T47D (cell line): ENCODE data around the gene PTX4.
A peak's percentile ranks its signal among the peaks of the same experiment; 100 is the strongest.
"Not testable (repeated sequence)": the region's sequence is repeated elsewhere in the genome, so short reads cannot be mapped to it uniquely, and the experiment has no call there.

Experiments used
- DNase-seq, 2 experiments: peaks; one replicate each; pipeline versions ENCODE4 v3.0.0 to v3.0.0-alpha.2; 2011 to 2012; ENCODE audit warnings: low read depth in 1 of 2, low spot score in 1 of 2
- JUND ChIP-seq: IDR thresholded peaks from 2 replicates; pipeline ENCODE4 v1.6.1; 2012; ENCODE audit warnings: low read depth
- in situ Hi-C: cut with HindIII; loops from 2 replicates; pipeline ENCODE4 v1.10.0; 2016; ENCODE audit warnings: low sequenced_read_pairs, low pct_unique_long_range_greater_than_20kb

Gene PTX4

DNA sequence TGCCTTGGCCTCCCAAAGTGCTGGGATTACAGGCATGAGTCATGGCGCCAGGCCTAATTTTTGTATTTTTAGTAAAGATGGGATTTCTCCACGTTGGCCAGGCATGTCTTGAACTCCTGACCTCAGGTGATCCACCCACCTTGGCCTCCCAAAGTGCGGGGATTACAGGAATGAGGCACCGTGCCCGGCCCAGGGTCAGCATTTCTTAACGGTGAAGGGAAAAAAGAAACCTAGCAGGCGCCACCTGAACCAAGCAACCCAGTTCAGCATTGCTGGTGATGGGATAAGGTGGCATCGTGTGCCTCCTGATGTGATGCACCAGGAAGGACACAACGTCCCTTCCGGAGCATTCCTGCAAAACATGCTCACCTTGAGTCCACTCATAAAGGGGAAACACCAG, 11.7 kb downstream of the PTX4 start:
- in situ Hi-C loops = no loop called here
- no peak for TF ChIP-seq JUND
- no peak for DNase-seq

DNA sequence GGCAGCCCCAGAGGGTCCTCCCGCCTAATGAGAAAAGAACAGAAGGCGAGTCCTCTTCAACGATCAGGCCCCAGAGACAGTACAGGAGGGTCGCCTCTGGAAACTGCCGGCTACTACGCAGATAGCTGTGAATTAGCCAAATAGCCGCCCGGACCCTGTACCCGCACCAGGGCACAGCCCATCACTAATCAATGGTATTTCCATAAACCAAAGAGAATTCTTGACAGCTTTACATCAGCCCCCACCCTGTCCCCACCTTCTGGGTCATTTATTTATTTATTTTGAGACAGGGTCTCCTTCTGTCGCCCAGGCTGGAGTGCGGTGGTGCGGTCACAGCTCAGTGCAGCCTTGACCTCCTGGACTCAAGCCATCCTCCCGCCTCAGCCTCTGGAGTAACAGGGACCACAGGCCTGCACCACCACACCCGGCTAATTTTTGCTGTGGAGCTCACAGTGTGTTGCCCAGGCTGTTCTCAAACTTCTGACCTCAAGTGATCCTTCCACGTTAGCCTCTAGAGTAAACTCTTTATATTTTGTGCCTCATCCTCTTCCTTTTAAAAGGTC, 13.1 kb downstream of the PTX4 start:
- DNase-seq = no peak
- no peak for TF ChIP-seq JUND
- in situ Hi-C loops = no loop called here

GRCh38 chr16:1474796-1475551, 13.8 kb downstream of the PTX4 start, which contains the start of gene CLCN7:
CLCN7 (minus strand) TSS chr16:1475028; CDS start chr16:1474974, 54 bp downstream.
- no peak for TF ChIP-seq JUND
- DNase-seq = peak; percentile 90 to 97
- in situ Hi-C loops = no loop called here

- in situ Hi-C loops = no loop called here
- peak; percentile 26 to 42 for DNase-seq
- no peak for TF ChIP-seq JUND
Measured at GRCh38 chr16:1474082-1474795, 14.5 kb downstream of the PTX4 start.

DNA sequence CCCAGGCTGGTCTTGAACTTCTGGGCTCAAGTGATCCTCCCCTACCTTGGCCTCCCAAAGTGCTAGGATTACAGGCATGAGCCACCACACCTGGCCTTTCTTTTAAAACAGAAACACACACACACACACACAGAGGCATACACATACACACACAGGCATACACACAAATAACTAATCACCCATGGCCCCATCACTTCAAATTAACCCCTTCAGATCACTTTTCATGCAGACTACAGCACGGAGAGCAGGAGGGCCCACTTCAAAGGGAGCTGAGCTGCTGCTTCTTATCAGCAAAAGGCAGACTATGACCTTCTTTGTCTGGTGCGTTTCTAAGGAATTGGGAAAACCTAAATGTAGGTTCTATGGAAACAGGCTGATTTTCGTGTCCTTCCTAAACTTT, 15.8 kb downstream of the PTX4 start:
- in situ Hi-C loops = no loop called here
- no peak for DNase-seq
- no peak for TF ChIP-seq JUND

DNA sequence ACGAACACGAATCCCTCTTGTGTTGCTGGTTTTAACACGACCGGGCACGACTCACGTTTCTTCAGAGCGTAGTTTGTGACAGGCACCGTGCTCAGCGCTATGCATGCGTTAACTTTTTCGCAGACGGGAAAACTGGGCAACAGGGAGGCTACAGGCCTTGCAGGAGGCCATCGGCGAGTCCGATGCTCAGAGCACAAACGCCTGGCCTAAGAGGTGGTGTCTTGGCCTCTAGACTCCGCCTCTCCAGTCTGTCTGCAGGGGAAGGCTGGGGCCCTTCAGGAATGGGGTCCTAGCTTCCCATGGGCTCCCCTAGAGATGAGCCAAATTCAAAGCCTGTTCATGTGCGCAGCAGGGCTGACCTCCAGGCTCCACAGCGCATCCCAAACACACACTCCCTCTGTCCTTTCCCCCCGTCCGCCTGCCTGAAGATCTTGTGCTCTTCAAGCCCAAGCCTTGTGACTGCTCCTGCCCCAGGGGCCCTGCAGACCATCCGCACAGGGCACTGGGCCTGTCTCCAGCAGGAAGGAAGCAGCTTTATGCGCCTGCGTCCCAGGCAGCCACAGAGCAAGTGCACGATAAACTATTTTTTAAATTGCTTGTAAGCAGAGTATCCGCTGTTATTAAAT, 17.1 kb downstream of the PTX4 start:
- TF ChIP-seq JUND = no peak
- DNase-seq = no peak
- in situ Hi-C loops = no loop called here

DNA sequence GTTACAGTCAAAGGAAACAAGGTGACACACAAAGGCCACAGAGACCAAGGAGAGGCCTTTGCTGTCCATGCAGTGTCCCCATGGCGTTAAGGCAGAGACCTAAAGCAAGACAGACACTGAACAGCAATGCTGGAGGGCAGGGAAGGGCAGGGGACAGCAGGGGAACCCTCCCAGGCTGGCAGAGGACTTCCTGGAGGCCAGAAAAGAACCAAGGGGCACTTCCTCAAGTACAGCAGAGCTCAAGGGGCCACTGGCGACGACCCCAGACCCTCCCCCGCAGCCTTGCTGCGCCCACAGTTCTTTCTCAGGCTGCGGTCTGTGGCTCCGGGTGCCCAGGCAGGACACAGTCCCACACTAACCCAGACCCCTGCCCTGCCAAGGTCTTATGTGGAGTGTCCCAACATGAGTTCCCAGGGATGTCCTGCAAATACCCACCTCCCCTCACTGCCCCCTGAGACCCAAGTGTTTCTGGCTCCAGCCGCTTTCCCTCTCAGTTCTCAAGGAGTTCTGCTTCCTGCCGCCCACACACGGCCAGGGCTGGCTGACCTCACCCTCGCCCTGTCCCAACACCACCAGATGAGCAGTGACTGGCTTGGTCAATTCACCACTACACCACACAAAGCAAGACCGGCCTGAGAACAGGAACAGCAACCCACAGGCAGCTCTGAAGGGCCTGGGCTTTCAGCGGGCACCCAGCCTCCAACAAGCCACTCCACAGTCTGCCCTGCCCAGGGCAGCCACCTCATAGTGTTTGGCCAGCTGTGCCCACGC, 18.1 kb downstream of the PTX4 start:
- no peak for TF ChIP-seq JUND
- peak in 1 of 2 experiments; percentile 89 for DNase-seq
- in situ Hi-C loops = no loop called here

- DNase-seq = no peak
- in situ Hi-C loops = no loop called here
- TF ChIP-seq JUND = no peak
Measured at GRCh38 chr16:1469693-1470201, 19.0 kb downstream of the PTX4 start.

- DNase-seq, in situ Hi-C loops: not testable (repeated sequence)
Measured at GRCh38 chr16:1469141-1469540, 19.6 kb downstream of the PTX4 start.

- in situ Hi-C loops = no loop called here
- TF ChIP-seq JUND = no peak
- no peak for DNase-seq
Measured at GRCh38 chr16:1468426-1468810, 20.3 kb downstream of the PTX4 start.

- peak in 1 of 2 experiments; percentile 30 for DNase-seq
- TF ChIP-seq JUND = no peak
- in situ Hi-C loops = no loop called here
Measured at GRCh38 chr16:1466968-1467521, 21.7 kb downstream of the PTX4 start.

GRCh38 chr16:1466054-1466453, 22.7 kb downstream of the PTX4 start:
- no peak for TF ChIP-seq JUND
- in situ Hi-C loops = no loop called here
- no peak for DNase-seq
